ENCODE measurements around the gene SNAPC4.

GRCh38 chr9:136375096-136375495 is 24.9 kb downstream of the SNAPC4 start:
- TF ChIP-seq CTCF (IDR thresholded peaks at IDR 0.05), result no peak
- TF ChIP-seq POLR2AphosphoS5 (IDR thresholded peaks at IDR 0.05; ENCODE audit: low read depth, low read length), result no peak
